Mesendoderm (in vitro differentiated cells): ENCODE measurements around the gene AXIN2.

ENCODE experiments used
- DNase-seq: peaks from one replicate; pipeline ENCODE4 v3.0.0; 2013
- H2AK5ac ChIP-seq: 2 replicates; pipeline ENCODE4 v1.6.1; 2013; ENCODE audit warnings: low read length, inconsistent platforms
- H2BK120ac ChIP-seq: 2 replicates; pipeline ENCODE4 v1.6.1; 2013; ENCODE audit warnings: low read depth, mild to moderate bottlenecking, low read length, moderate library complexity, mixed read lengths
- H2BK15ac ChIP-seq: replicated peaks from 2 replicates; pipeline ENCODE4 v1.6.1; 2013; ENCODE audit warnings: low read depth, mild to moderate bottlenecking, moderate library complexity
- H2BK5ac ChIP-seq: 2 replicates; pipeline ENCODE4 v1.6.1; 2013; ENCODE audit warnings: low read length, inconsistent platforms
- H3K18ac ChIP-seq: 2 replicates; pipeline ENCODE4 v1.6.1; 2013; ENCODE audit warnings: mild to moderate bottlenecking, low read length, mixed read lengths
- H3K23ac ChIP-seq: one replicate; pipeline ENCODE4 v1.6.1; 2013; ENCODE audit warnings: low read length
- H3K27ac ChIP-seq: 2 replicates; pipeline ENCODE4 v1.5.1; 2013; ENCODE audit warnings: low read depth, mild to moderate bottlenecking, inconsistent platforms, low read length, moderate library complexity
- H3K27me3 ChIP-seq: 2 replicates; pipeline ENCODE4 v1.6.1; 2013; ENCODE audit warnings: low read length, control low read depth, mild to moderate bottlenecking, inconsistent platforms; ENCODE audit not compliant: insufficient read depth, poor library complexity
- H3K36me3 ChIP-seq: 2 replicates; pipeline ENCODE4 v1.6.1; 2013; ENCODE audit warnings: low read length, inconsistent platforms; ENCODE audit not compliant: control insufficient read depth, insufficient read depth
- H3K4ac ChIP-seq: one replicate; pipeline ENCODE4 v1.6.1; 2013; ENCODE audit warnings: low read depth, mild to moderate bottlenecking, low read length, moderate library complexity
- H3K4me1 ChIP-seq: 2 replicates; pipeline ENCODE4 v1.6.1; 2013; ENCODE audit warnings: low read depth, low read length, inconsistent platforms; ENCODE audit not compliant: control insufficient read depth
- H3K4me2 ChIP-seq: 2 replicates; pipeline ENCODE4 v1.6.1; 2013; ENCODE audit warnings: low read length
- H3K4me3 ChIP-seq: 2 replicates; pipeline ENCODE4 v1.5.1; 2013; ENCODE audit warnings: mild to moderate bottlenecking, low read length
- H3K56ac ChIP-seq: one replicate; pipeline ENCODE4 v1.6.1; 2013; ENCODE audit warnings: low read length
- H3K79me1 ChIP-seq: 2 replicates; pipeline ENCODE4 v1.6.1; 2013; ENCODE audit warnings: low read length, inconsistent platforms
- H3K79me2 ChIP-seq: 2 replicates; pipeline ENCODE4 v1.6.1; 2013; ENCODE audit warnings: mild to moderate bottlenecking, low read length; ENCODE audit not compliant: control insufficient read depth, insufficient read depth
- H3K9ac ChIP-seq: 2 replicates; pipeline ENCODE4 v1.6.1; 2013; ENCODE audit warnings: low read length, inconsistent platforms
- H4K5ac ChIP-seq: one replicate; pipeline ENCODE4 v1.6.1; 2013; ENCODE audit warnings: low read length
- H4K8ac ChIP-seq: one replicate; pipeline ENCODE4 v1.6.1; 2013; ENCODE audit warnings: low read depth, mild to moderate bottlenecking, control low read depth, low read length, moderate library complexity
- WGBS: extraction: QIAGEN DNeasy Blood & Tissue Kit; methylation state at CpG from one replicate; pipeline ENCODE4 v1.1.7; 2013; ENCODE audit warnings: low lambda C conversion rate, missing lambda C conversion rate; ENCODE audit not compliant: insufficient coverage; ENCODE audit errors: extremely low coverage; 5-methylcytosine and 5-hydroxymethylcytosine counted together

AXIN2 gene

DNA sequence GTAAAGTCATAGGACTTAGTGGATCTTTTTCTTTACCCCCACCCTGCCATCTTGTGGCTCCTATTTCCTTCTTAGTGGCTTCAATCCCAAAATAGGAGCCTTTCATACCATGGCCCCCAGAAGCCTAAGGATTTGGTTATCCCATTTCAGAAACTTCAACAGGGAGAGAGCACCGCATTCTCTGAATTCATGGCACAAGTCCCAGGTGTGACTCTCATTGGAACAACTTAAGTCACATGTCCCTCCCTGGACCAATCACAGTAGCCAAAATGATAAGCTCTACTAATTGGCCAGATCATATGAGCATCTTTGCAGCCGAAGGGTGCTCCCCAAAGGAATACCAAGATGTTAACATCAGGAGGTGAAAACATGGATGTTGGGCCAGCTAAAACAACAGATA is 43.2 kb downstream of the AXIN2 start:
- no peak overlapping the region for H3K4me2 ChIP-seq
- H3K36me3 ChIP-seq = no peaks in the 10 kb centered on the region
- H4K5ac ChIP-seq = no peak overlapping the region
- H3K4me3 ChIP-seq = no peak overlapping the region
- H3K56ac ChIP-seq = no peak overlapping the region
- H3K18ac ChIP-seq = no peak overlapping the region
- no peak overlapping the region for H2BK15ac ChIP-seq
- no peak overlapping the region for H2BK5ac ChIP-seq
- no peak overlapping the region for H3K4ac ChIP-seq
- no peaks in the 10 kb centered on the region for H3K79me1 ChIP-seq
- no peak overlapping the region for H4K8ac ChIP-seq
- H2BK120ac ChIP-seq = no peak overlapping the region
- H3K23ac ChIP-seq = no peak overlapping the region
- H3K9ac ChIP-seq = no peak overlapping the region
- no peak for DNase-seq
- H3K27me3 ChIP-seq = no peaks in the 10 kb centered on the region
- peaks cover 8% of the 10 kb centered on the region for H3K4me1 ChIP-seq
- no peaks in the 10 kb centered on the region for H3K79me2 ChIP-seq
- WGBS = no CpG with 5 or more reads among the region's 2 CpGs
- no peak overlapping the region for H2AK5ac ChIP-seq
- H3K27ac ChIP-seq = no peak overlapping the region

DNA sequence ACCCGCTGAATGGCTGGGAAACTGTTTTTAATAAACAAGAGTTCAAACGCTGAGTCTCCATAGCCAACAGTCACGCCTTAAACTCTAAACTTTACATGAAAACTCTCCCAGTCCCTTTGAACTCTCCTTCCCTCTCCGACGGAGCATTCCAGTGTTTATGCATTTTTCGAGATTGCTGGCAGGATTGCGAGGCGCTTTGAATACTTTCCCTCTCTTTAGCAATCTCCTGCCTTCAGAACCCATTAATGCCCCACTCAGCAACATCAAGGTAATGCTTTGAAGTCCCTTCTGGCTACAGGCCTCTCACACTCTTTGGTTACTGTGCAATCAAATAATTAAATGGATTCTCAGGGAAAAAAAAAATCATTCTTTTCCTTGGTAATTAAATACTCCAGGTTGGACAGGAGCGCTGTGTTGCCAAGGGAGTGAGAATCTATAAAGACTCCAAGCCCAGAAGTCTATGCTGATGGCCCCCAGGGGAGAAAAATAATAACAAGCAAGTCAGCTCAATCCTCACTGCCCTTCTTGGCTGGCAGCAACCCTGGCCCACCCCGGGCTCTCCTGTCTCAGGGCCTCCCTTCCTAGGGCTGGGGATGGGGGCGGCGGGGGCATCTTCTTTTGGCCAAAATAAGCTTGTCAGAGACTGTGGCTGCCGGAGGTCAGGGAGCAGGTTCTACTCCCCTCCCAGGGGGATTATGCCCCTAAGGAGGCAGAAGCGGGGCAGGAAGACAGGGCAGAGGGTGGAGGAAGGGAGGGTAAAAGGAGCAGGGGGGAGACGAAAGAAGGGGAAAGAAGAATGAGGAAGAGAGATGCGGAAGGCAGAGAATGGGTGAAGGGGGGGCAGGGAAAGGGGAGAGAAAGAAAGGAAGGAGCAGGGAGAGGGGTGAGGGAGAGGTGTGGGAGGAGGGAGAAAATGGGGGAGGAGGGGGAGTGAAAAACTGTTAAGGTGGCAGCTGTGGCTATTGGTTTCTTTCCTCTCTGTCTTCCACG is 45.2 kb downstream of the AXIN2 start:
- H3K23ac ChIP-seq = no peak overlapping the region
- WGBS = no CpG with 5 or more reads among the region's 17 CpGs
- H3K56ac ChIP-seq = peak overlapping the region; percentile 64
- peaks cover 8% of the 10 kb centered on the region for H3K4me1 ChIP-seq
- no peaks in the 10 kb centered on the region for H3K36me3 ChIP-seq
- no peak overlapping the region for H2BK15ac ChIP-seq
- peak; percentile 79 for DNase-seq
- H2BK5ac ChIP-seq = no peak overlapping the region
- peak overlapping the region; percentile 21 for H3K9ac ChIP-seq
- H3K79me1 ChIP-seq = no peaks in the 10 kb centered on the region
- H3K4ac ChIP-seq = no peak overlapping the region
- H3K27ac ChIP-seq = no peak overlapping the region
- no peak overlapping the region for H4K5ac ChIP-seq
- H2AK5ac ChIP-seq = no peak overlapping the region
- H4K8ac ChIP-seq = no peak overlapping the region
- peak overlapping the region; percentile 27 for H3K4me2 ChIP-seq
- peak overlapping the region; percentile 22 for H3K18ac ChIP-seq
- no peak overlapping the region for H2BK120ac ChIP-seq
- H3K27me3 ChIP-seq = no peaks in the 10 kb centered on the region
- no peaks in the 10 kb centered on the region for H3K79me2 ChIP-seq
- H3K4me3 ChIP-seq = no peak overlapping the region

DNA sequence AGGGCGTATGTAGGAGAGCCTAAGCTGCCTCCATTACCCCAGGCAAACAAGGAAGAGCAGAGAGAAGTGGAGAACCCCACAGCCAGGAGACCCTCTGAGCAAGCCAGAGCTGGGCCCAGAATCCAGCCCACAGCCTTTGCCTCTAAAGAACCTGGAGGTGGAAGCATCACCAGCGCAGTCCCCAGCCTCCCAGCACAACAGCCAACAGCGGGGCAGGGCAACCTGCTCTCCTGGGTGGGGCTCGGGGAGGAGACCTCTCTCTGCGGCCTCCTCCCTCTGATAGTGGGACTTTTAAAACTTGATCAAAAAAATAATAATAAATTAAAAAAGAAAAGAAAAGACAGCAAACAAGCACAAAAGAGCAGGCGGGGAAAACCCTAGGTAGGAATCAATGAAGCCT is 45.9 kb downstream of the AXIN2 start:
- no peak overlapping the region for H3K4me2 ChIP-seq
- H3K23ac ChIP-seq = no peak overlapping the region
- H3K4ac ChIP-seq = no peak overlapping the region
- no peak overlapping the region for H2BK5ac ChIP-seq
- no peak overlapping the region for H3K4me3 ChIP-seq
- no peaks in the 10 kb centered on the region for H3K36me3 ChIP-seq
- H2BK15ac ChIP-seq = no peak overlapping the region
- DNase-seq = no peak
- peaks cover 8% of the 10 kb centered on the region for H3K4me1 ChIP-seq
- no peak overlapping the region for H3K9ac ChIP-seq
- no peak overlapping the region for H3K56ac ChIP-seq
- H3K79me2 ChIP-seq = no peaks in the 10 kb centered on the region
- H2BK120ac ChIP-seq = no peak overlapping the region
- no peak overlapping the region for H2AK5ac ChIP-seq
- H3K27me3 ChIP-seq = no peaks in the 10 kb centered on the region
- no peak overlapping the region for H4K8ac ChIP-seq
- no peak overlapping the region for H3K27ac ChIP-seq
- no peak overlapping the region for H4K5ac ChIP-seq
- H3K18ac ChIP-seq = no peak overlapping the region
- no peaks in the 10 kb centered on the region for H3K79me1 ChIP-seq
- no CpG with 5 or more reads among the region's 6 CpGs for WGBS

DNA sequence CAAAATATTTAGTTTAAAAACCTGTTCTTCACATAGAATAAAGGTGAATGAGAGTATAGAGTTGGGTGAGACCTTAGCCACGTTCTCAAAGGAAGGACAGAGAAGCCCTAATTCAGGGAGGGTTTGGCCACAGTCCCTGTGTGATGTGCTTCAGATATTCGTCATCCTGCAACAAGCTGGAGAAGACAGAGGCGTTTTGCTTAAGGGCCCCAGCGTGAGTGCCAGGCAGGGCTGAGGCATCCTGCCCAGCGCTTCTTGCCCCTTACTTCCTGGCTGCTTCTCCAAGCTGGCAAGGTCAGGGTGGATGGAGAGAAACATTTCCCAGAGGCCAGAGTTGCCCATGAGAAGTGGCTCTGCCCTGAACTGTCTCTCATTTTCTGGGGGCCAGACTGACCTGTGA is 46.9 kb downstream of the AXIN2 start:
- DNase-seq = no peak
- Histone ChIP-seq H3K4ac (no peak overlapping the region), H3K18ac (no peak overlapping the region), H2BK15ac (no peak overlapping the region), H3K79me2 (no peaks in the 10 kb centered on the region), H3K56ac (no peak overlapping the region), H3K9ac (no peak overlapping the region), H3K36me3 (no peaks in the 10 kb centered on the region), H2BK120ac (no peak overlapping the region), H4K8ac (no peak overlapping the region), H3K79me1 (no peaks in the 10 kb centered on the region), H3K27ac (no peak overlapping the region), H2AK5ac (no peak overlapping the region), H3K4me1 (peaks cover 4% of the 10 kb centered on the region), H3K4me3 (no peak overlapping the region), H3K27me3 (no peaks in the 10 kb centered on the region), H3K4me2 (no peak overlapping the region), H4K5ac (no peak overlapping the region), H3K23ac (no peak overlapping the region), H2BK5ac (no peak overlapping the region)
- WGBS = no CpG with 5 or more reads among the region's 5 CpGs

DNA sequence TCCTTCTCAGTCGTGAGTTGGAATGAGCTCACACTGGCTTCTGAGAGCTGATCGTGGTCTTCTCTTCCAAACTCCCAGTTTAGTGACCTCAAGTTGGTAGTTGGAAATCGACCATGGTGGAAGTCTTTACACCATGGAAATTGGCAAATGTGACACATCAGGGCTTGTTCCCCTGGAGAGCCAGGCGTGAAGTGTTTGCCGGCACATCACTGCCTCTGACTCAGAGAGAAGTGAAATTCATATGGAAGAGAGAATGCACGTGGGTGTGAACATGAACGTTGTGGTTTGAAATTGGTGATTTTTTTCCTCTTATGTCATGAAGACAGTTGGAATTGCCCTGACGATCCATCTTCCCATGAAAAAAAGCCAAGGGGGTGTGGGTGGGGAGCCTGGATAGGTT is 47.4 kb downstream of the AXIN2 start:
- no peak overlapping the region for H3K4me3 ChIP-seq
- peaks cover 4% of the 10 kb centered on the region for H3K4me1 ChIP-seq
- H3K27ac ChIP-seq = no peak overlapping the region
- H2BK5ac ChIP-seq = no peak overlapping the region
- no peak overlapping the region for H3K23ac ChIP-seq
- no peaks in the 10 kb centered on the region for H3K79me1 ChIP-seq
- no peak overlapping the region for H4K8ac ChIP-seq
- H3K27me3 ChIP-seq = no peaks in the 10 kb centered on the region
- WGBS = no CpG with 5 or more reads among the region's 8 CpGs
- no peaks in the 10 kb centered on the region for H3K79me2 ChIP-seq
- H3K18ac ChIP-seq = no peak overlapping the region
- no peak overlapping the region for H3K4ac ChIP-seq
- H3K4me2 ChIP-seq = no peak overlapping the region
- H2BK15ac ChIP-seq = no peak overlapping the region
- DNase-seq = no peak
- H3K56ac ChIP-seq = no peak overlapping the region
- H2AK5ac ChIP-seq = no peak overlapping the region
- H3K36me3 ChIP-seq = no peaks in the 10 kb centered on the region
- no peak overlapping the region for H4K5ac ChIP-seq
- no peak overlapping the region for H3K9ac ChIP-seq
- no peak overlapping the region for H2BK120ac ChIP-seq
